Adrenal gland (tissue), 5 donors: ENCODE results near the gene PTPN18.

ENCODE experiments used
- CTCF ChIP-seq, 6 experiments: fragments of 450-650 bp in 4 of 6; fragments of 200-600 bp in 2 of 6; sonication (generic) in 1 of 6; IDR thresholded peaks; 1 replicate in 5 of 6; 2 replicates in 1 of 6; pipeline versions ENCODE4 v1.5.1 to v1.8.0; 2016 to 2021; ENCODE audit warnings: antibody characterized with exemption in 6 of 6, mild to moderate bottlenecking in 2 of 6, moderate library complexity in 1 of 6
- POLR2A ChIP-seq, 2 donors: fragments of 450-650 bp; IDR thresholded peaks; one replicate each; pipeline ENCODE4 v1.6.1; 2017; ENCODE audit warnings: antibody characterized with exemption in 2 of 2, mild to moderate bottlenecking in 2 of 2, moderate library complexity in 1 of 2
- donor health status: DM: no; HTN: no; CAD: no.

GRCh38 chr2:130313812-130314334 is 42.0 kb upstream of the PTPN18 start:
- TF ChIP-seq CTCF (IDR thresholded peaks at IDR 0.05) (no peak), POLR2A (IDR thresholded peaks at IDR 0.05) (no peak)
